K562 (cell line): ENCODE data around the gene LAMP1. TPM values are rescaled to one million over a fixed set of nuclear protein-coding genes. Genes with fewer than 3 reads are reported as not detected.

Source experiments
- ARID3A ChIP-seq: IDR thresholded peaks from 2 replicates; pipeline ENCODE4 v1.6.1; 2012; ENCODE audit warnings: low read depth, low read length, improper control_type of control experiment, borderline replicate concordance
- CBFA2T3 ChIP-seq: fragments of 450-650 bp; IDR thresholded peaks from 2 replicates; pipeline ENCODE4 v1.6.1; 2017
- DPF2 ChIP-seq: fragments of 450-650 bp; IDR thresholded peaks from 2 replicates; pipeline ENCODE4 v1.6.1; 2016
- FOSL1 ChIP-seq: fragments of 200-800 bp; sonication (Bioruptor generic); conservative IDR thresholded peaks from 2 replicates; pipeline ENCODE4 v1.6.1; 2016; ENCODE audit warnings: missing genetic modification characterization, missing compliant biosample characterization
- MGA ChIP-seq: fragments of 450-650 bp; IDR thresholded peaks from 2 replicates; pipeline ENCODE4 v1.6.1; 2016; ENCODE audit warnings: mild to moderate bottlenecking, moderate library complexity
- NR2C1 ChIP-seq, 2 experiments: fragments of 450-650 bp; IDR thresholded peaks; 2 replicates each; pipeline ENCODE4 v1.6.1; 2017; ENCODE audit warnings: mild to moderate bottlenecking in 2 of 2, antibody characterized with exemption in 1 of 2, inconsistent platforms in 1 of 2, missing compliant biosample characterization in 1 of 2, missing genetic modification characterization in 1 of 2
- TBP ChIP-seq: optimal IDR thresholded peaks from 2 replicates; pipeline ENCODE3; 2011; ENCODE audit warnings: low read depth, low read length, improper control_type of control experiment
- TCF3 ChIP-seq: sonication (generic); formaldehyde crosslinking; IDR thresholded peaks from 2 replicates; pipeline ENCODE4 v1.4.0; 2020; ENCODE audit warnings: mild to moderate bottlenecking, missing genetic modification reagents
- TGIF2 ChIP-seq: sonication (generic); formaldehyde crosslinking; IDR thresholded peaks from 2 replicates; pipeline ENCODE4 v1.8.1; 2022; ENCODE audit warnings: mild to moderate bottlenecking, missing genetic modification reagents, moderate library complexity
- YY1 ChIP-seq, 3 experiments: IDR thresholded peaks; 2 replicates each; pipeline ENCODE4 v1.6.1; 2011; ENCODE audit warnings: low read length in 2 of 3, mild to moderate bottlenecking in 2 of 3, moderate library complexity in 2 of 3, borderline replicate concordance in 1 of 3, control low read depth in 1 of 3, low read depth in 1 of 3; ENCODE audit not compliant: insufficient read depth in 3 of 3, insufficient replicate concordance in 2 of 3, control insufficient read depth in 1 of 3, insufficient read length in 1 of 3; ENCODE audit errors: extremely low read depth in 1 of 3
- ZNF143 ChIP-seq: sonication (generic); formaldehyde crosslinking; IDR thresholded peaks from 2 replicates; pipeline ENCODE4 v1.9.0; 2022; ENCODE audit warnings: mild to moderate bottlenecking, missing genetic modification reagents
- ZNF3 ChIP-seq: fragments of 250-450 bp; sonication (Bioruptor Pico); IDR thresholded peaks from 2 replicates; pipeline ENCODE4 v1.5.0; 2021; ENCODE audit warnings: mild to moderate bottlenecking, moderate library complexity
- ZNF507 ChIP-seq: conservative IDR thresholded peaks from 2 replicates; pipeline ENCODE4 v1.6.1; 2017; ENCODE audit warnings: missing genetic modification characterization, missing compliant biosample characterization
- ZNF76 ChIP-seq: fragments of 250-450 bp; sonication (Bioruptor Pico); IDR thresholded peaks from 2 replicates; pipeline ENCODE4 v1.4.0; 2020; ENCODE audit warnings: mild to moderate bottlenecking, moderate library complexity, borderline replicate concordance
- polyA plus RNA-seq, 8 experiments: library from polyadenylated mRNA; depleted of rRNA in 4 of 8; stranded (reverse) in 5 of 8; unstranded in 3 of 8; fragments of >200 nt; fragmentation: Nextera tagmentation in 2 of 8; fragmentation: Illumina TruSeq in 1 of 8; extraction: Ambion mirVana in 2 of 8; extraction: Trizol in 1 of 8; gene quantifications; 2 replicates each; pipeline versions ENCODE4 v1.2.1 to v1.2.3, GENCODE V29; 2011 to 2014; ENCODE audit warnings: inconsistent platforms in 1 of 8, missing spikeins in 1 of 8
- total RNA-seq, 7 experiments: library from RNA; depleted of rRNA in 6 of 7; stranded (reverse); fragments of >200 nt in 6 of 7; fragmentation: Illumina TruSeq in 2 of 7; extraction: Trizol in 2 of 7; gene quantifications; 2 replicates each; pipeline versions ENCODE4 v1.2.1 to v1.2.3, GENCODE V29; 2011 to 2021; ENCODE audit warnings: low replicate concordance in 1 of 7

LAMP1 gene
- total and polyA plus RNA-seq, 9 of the 15 experiments (the other 6 are each of a cell fraction or from before 2014, with no cell fraction given), result 2.2 to 70.1 (median 30.5) TPM

- TF ChIP-seq MGA (no peak), ARID3A (0 out of 2 replicates have a peak, but pooled peaks have one; percentile 51), ZNF3 (no peak), FOSL1 (peak; percentile 72), ZNF76 (CRISPR knock-in tag) (no peak), TGIF2 (CRISPR knock-in tag) (no peak), ZNF507 (tag) (no peak), TBP (no peak), TCF3 (CRISPR knock-in tag) (no peak), DPF2 (0 out of 2 replicates have a peak, but pooled peaks have one; percentile 38), YY1 (IDR thresholded peaks at IDR 0.05; ENCODE audit: borderline replicate concordance in 1 of 3, control insufficient read depth in 1 of 3, extremely low read depth in 1 of 3, insufficient read depth in 3 of 3, insufficient read length in 1 of 3, insufficient replicate concordance in 2 of 3, low read depth in 1 of 3, low read length in 2 of 3) (peak in 2 of 3 experiments; percentile 17 to 78), ZNF143 (CRISPR knock-in tag) (no peak), NR2C1 (IDR thresholded peaks at IDR 0.05) (peak; percentile 53; the same call in 1 of the 2 replicates), NR2C1 (tag; IDR thresholded peaks at IDR 0.05) (peak; percentile 65; the same call in 1 of the 2 replicates), CBFA2T3 (peak; percentile 25; the same call in 1 of the 2 replicates)
Observed at GRCh38 chr13:113275387-113275786, 21.7 kb upstream of the LAMP1 start (continued).
